HCT116 (cell line): ENCODE results near the gene FAM228B. TPM values are rescaled to one million over a fixed set of nuclear protein-coding genes. Genes with fewer than 3 reads are reported as not detected.

ENCODE experiments used
- ATAC-seq: fragments of 200-7000 bp; cut with Tn5 transposase; 2 replicates; pipeline ENCODE4 v1.9.1; 2020; ENCODE audit warnings: mild to moderate bottlenecking, moderate library complexity
- BruUV-seq: library from RNA; stranded (reverse); fragments of 400-500 nt; replicated peaks from 2 replicates; lab custom pipeline; 2021; lab: Mats Ljungman, UMichigan
- CTCF ChIA-PET: fragments of 300-600 bp; sonication (Branson Sonifier 250); formaldehyde crosslinking; loops from one replicate; lab custom pipeline; 2021; ENCODE audit warnings: antibody characterized with exemption; lab: Charles Lee
- POLR2A ChIA-PET: fragments of 300-600, 350-600 bp; sonication (Branson Sonifier 250); formaldehyde crosslinking; loops from one replicate; lab custom pipeline; 2021; ENCODE audit warnings: antibody characterized with exemption; lab: Charles Lee
- RAD21 ChIA-PET, 2 experiments: fragments of 300-600 bp; sonication (Branson Sonifier 250); formaldehyde crosslinking; loops; one replicate each; lab custom pipeline; 2023; ENCODE audit warnings: low total read pairs in 2 of 2; ENCODE audit not compliant: uncharacterized antibody in 2 of 2, unreplicated experiment in 2 of 2, low non-redundant PET in 1 of 2; lab: Charles Lee
- DNase-seq: peaks from one replicate; pipeline ENCODE4 v3.0.0-alpha.2; 2010; ENCODE audit warnings: low read depth, low spot score
- H2AFZ ChIP-seq: fragments of 200-600 bp; shearing (Covaris generic), sonication (generic); 2 replicates; pipeline ENCODE4 v1.6.1; 2017; ENCODE audit warnings: low read depth, mixed run types, mixed read lengths, antibody characterized with exemption, low read length; ENCODE audit not compliant: poor library complexity, severe bottlenecking
- H3K27ac ChIP-seq: 2 replicates; pipeline ENCODE4 v1.5.1; 2012; ENCODE audit warnings: low read depth, low read length
- H3K27me3 ChIP-seq: fragments of 200-600 bp; sonication (generic); 2 replicates; pipeline ENCODE4 v1.6.1; 2016; ENCODE audit warnings: mixed run types, low read length, mixed read lengths; ENCODE audit not compliant: insufficient read depth
- H3K36me3 ChIP-seq, 2 experiments: fragments of 200-500 bp in 1 of 2; fragments of 200-600 bp in 1 of 2; sonication (Bioruptor generic) in 1 of 2; sonication (generic) in 1 of 2; 2 replicates each; pipeline versions ENCODE4 v1.5.1 to v1.6.1; 2014 to 2016; ENCODE audit warnings: low read length in 2 of 2, inconsistent platforms in 1 of 2, mixed read lengths in 1 of 2, mixed run types in 1 of 2; ENCODE audit not compliant: insufficient read depth in 2 of 2, control insufficient read depth in 1 of 2
- H3K4me1 ChIP-seq, 2 experiments: fragments of 200-600 bp in 1 of 2; sonication (generic) in 1 of 2; 2 replicates each; pipeline versions ENCODE4 v1.5.1 to v1.6.1; 2012 to 2017; ENCODE audit warnings: low read length in 2 of 2, inconsistent platforms in 1 of 2, mild to moderate bottlenecking in 1 of 2, mixed read lengths in 1 of 2, mixed run types in 1 of 2, moderate library complexity in 1 of 2; ENCODE audit not compliant: insufficient read depth in 2 of 2, control insufficient read depth in 1 of 2
- H3K4me2 ChIP-seq: fragments of 200-600 bp; sonication (generic); 2 replicates; pipeline ENCODE4 v1.6.1; 2017; ENCODE audit warnings: mixed run types, low read length, mixed read lengths
- H3K4me3 ChIP-seq, 2 experiments: fragments of 200-600 bp in 1 of 2; sonication (generic) in 1 of 2; replicated peaks in 1 of 2; 2 replicates each; pipeline ENCODE4 v1.5.1; 2011 to 2016; ENCODE audit warnings: low read length in 2 of 2, control low read depth in 1 of 2, low read depth in 1 of 2, mild to moderate bottlenecking in 1 of 2, mixed read lengths in 1 of 2, mixed run types in 1 of 2
- H3K79me2 ChIP-seq: fragments of 200-600 bp; sonication (generic); 2 replicates; pipeline ENCODE4 v1.6.1; 2017; ENCODE audit warnings: mild to moderate bottlenecking, mixed run types, low read length, moderate library complexity, mixed read lengths; ENCODE audit not compliant: insufficient read depth
- H3K9ac ChIP-seq: fragments of 200-600 bp; sonication (generic); 2 replicates; pipeline ENCODE4 v1.6.1; 2016; ENCODE audit warnings: low read length, mixed read lengths
- H3K9me2 ChIP-seq: fragments of 200-600 bp; sonication (generic), shearing (Covaris generic); 2 replicates; pipeline ENCODE4 v1.6.1; 2017; ENCODE audit warnings: mixed run types, mild to moderate bottlenecking, moderate library complexity; ENCODE audit not compliant: insufficient read depth
- H3K9me3 ChIP-seq, 2 experiments: fragments of 200-500 bp in 1 of 2; fragments of 200-600 bp in 1 of 2; sonication (Bioruptor generic) in 1 of 2; sonication (generic) in 1 of 2; 2 replicates each; pipeline ENCODE4 v1.6.1; 2014 to 2017; ENCODE audit warnings: low read length in 2 of 2, mixed read lengths in 2 of 2, inconsistent platforms in 1 of 2, low read depth in 1 of 2, mild to moderate bottlenecking in 1 of 2, mixed run types in 1 of 2, moderate library complexity in 1 of 2; ENCODE audit not compliant: control insufficient read depth in 1 of 2, insufficient read depth in 1 of 2
- H4K20me1 ChIP-seq: fragments of 200-600 bp; sonication (generic), shearing (Covaris generic); 2 replicates; pipeline ENCODE4 v1.6.1; 2017; ENCODE audit warnings: mixed run types, mild to moderate bottlenecking, moderate library complexity; ENCODE audit not compliant: insufficient read depth
- CBX3 ChIP-seq: IDR thresholded peaks from 2 replicates; pipeline ENCODE4 v1.6.1; 2012; ENCODE audit warnings: low read depth
- CEBPB ChIP-seq: IDR thresholded peaks from 2 replicates; pipeline ENCODE4 v1.6.1; 2012; ENCODE audit warnings: low read depth
- EGR1 ChIP-seq: IDR thresholded peaks from 2 replicates; pipeline ENCODE4 v1.6.1; 2012; ENCODE audit warnings: low read depth
- ELF1 ChIP-seq: IDR thresholded peaks from 2 replicates; pipeline ENCODE4 v1.6.1; 2012; ENCODE audit warnings: low read depth, borderline replicate concordance
- EZH2 ChIP-seq: fragments of 200-600 bp; sonication (generic); IDR thresholded peaks from 2 replicates; pipeline ENCODE4 v1.6.1; 2017; ENCODE audit warnings: antibody characterized with exemption, mixed run types
- FOSL1 ChIP-seq: IDR thresholded peaks from 2 replicates; pipeline ENCODE4 v1.6.1; 2012; ENCODE audit warnings: low read depth
- POLR2A ChIP-seq: IDR thresholded peaks from 2 replicates; pipeline ENCODE4 v1.7.0; 2011; ENCODE audit warnings: borderline replicate concordance; ENCODE audit not compliant: insufficient read depth, insufficient read length; ENCODE audit errors: extremely low read depth
- POLR2AphosphoS5 ChIP-seq: IDR thresholded peaks from 2 replicates; pipeline ENCODE4 v1.6.1; 2011; ENCODE audit warnings: mild to moderate bottlenecking, low read depth, low read length, moderate library complexity
- SIN3A ChIP-seq: IDR thresholded peaks from 2 replicates; pipeline ENCODE4 v1.6.1; 2012; ENCODE audit warnings: low read depth
- SP1 ChIP-seq: IDR thresholded peaks from 2 replicates; pipeline ENCODE4 v1.6.1; 2012; ENCODE audit warnings: low read depth
- SRF ChIP-seq: IDR thresholded peaks from 2 replicates; pipeline ENCODE4 v1.6.1; 2012; ENCODE audit warnings: low read depth
- TCF7L2 ChIP-seq: IDR thresholded peaks from 2 replicates; pipeline ENCODE4 v1.7.0; 2011; ENCODE audit warnings: borderline replicate concordance, inconsistent platforms; ENCODE audit not compliant: insufficient read depth, insufficient read length; ENCODE audit errors: extremely low read depth
- YY1 ChIP-seq: IDR thresholded peaks from 2 replicates; pipeline ENCODE4 v1.6.1; 2011; ENCODE audit warnings: low read length, low read depth, moderate library complexity, mild to moderate bottlenecking; ENCODE audit not compliant: insufficient replicate concordance; ENCODE audit errors: extremely low read depth
- ZFX ChIP-seq: fragments of 450-650 bp; IDR thresholded peaks from 2 replicates; pipeline ENCODE4 v1.6.1; 2017
- ZNF274 ChIP-seq: fragments of 200-500 bp; sonication (Bioruptor generic); IDR thresholded peaks from 2 replicates; pipeline ENCODE4 v1.6.1; 2014; ENCODE audit warnings: mild to moderate bottlenecking, low read depth, low read length, inconsistent platforms
- intact Hi-C: fragments of 100-400 bp; cut with micrococcal nuclease; formaldehyde crosslinking; loops from 2 replicates; pipeline ENCODE4 v1.10.0; 2022
- total RNA-seq: library from RNA; stranded (reverse); gene quantifications from one replicate; pipeline ENCODE4 v1.2.1, GENCODE V29; 2021; ENCODE audit not compliant: unreplicated experiment
- TF ChIP-seq, protein P1 (sequence below): IDR thresholded peaks from 2 replicates; pipeline ENCODE4 v1.6.1; 2011; ENCODE audit warnings: mild to moderate bottlenecking, low read length, moderate library complexity; ENCODE audit not compliant: insufficient replicate concordance; ENCODE audit errors: extremely low read depth
- TF ChIP-seq, protein P2 (sequence below), 3 experiments: fragments of 200-600 bp in 1 of 3; sonication (generic) in 1 of 3; IDR thresholded peaks in 2 of 3; conservative IDR thresholded peaks in 1 of 3; 2 replicates each; pipeline ENCODE4 v1.5.1; 2012 to 2017; ENCODE audit warnings: low read depth in 2 of 3, low read length in 2 of 3, antibody characterized with exemption in 1 of 3, borderline replicate concordance in 1 of 3, control low read depth in 1 of 3, mild to moderate bottlenecking in 1 of 3, mixed read lengths in 1 of 3, mixed run types in 1 of 3, moderate library complexity in 1 of 3; ENCODE audit not compliant: insufficient read depth in 1 of 3
- TF ChIP-seq, protein P3 (sequence below): IDR thresholded peaks from 2 replicates; pipeline ENCODE4 v1.6.1; 2012

FAM228B gene
- total RNA-seq, 1 experiment from 2014 or later, result 5.6 TPM

DNA sequence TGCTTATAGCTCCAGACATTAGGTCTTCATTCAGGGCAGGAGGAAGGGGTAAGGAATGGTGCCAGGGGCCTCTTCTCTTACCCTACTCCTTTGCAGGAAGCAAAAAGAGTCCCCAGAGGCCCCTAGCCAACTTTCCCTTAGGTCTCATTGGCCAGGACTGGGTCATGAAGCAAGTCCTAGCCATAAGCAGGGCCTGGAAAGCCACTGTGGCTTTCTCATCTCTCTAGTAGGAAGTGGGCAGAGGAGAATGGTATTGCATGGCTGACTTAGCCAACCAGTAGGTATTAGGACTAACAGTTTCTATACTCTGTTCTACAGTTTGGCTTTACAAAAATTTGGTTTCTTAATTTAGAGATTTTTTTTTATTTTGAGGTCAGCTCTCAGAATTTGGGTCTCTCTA lies 56.4 kb downstream of the FAM228B start:
- Histone ChIP-seq H3K4me2 (no peak overlapping the region), H3K36me3 (no peaks in the 10 kb centered on the region), H3K9me2 (no peaks in the 10 kb centered on the region)
- no TSS peak for BruUV-seq
- DNase-seq, result no peak
- TF ChIP-seq ZFX, result no peak
- TF ChIP-seq ZNF274, result no peak
- TF ChIP-seq POLR2AphosphoS5, result no peak
- TF ChIP-seq YY1, result no peak
- TF ChIP-seq FOSL1, result no peak
- no peak for TF ChIP-seq SIN3A
- TF ChIP-seq EZH2, result no peak
- TF ChIP-seq ELF1, result no peak
- TF ChIP-seq POLR2A, result no peak
- TF ChIP-seq, all 23 proteins: peak for 0
- POLR2A ChIA-PET, result interaction anchor here (0.7 kb wide), 1 partner anchor 12 kb away, joined by 3 read pairs; no protein-coding TSS in a partner anchor
- H3K27me3 ChIP-seq, result no peaks in the 10 kb centered on the region
- no peak overlapping the region for H3K9ac ChIP-seq
- no peaks in the 10 kb centered on the region for H3K9me3 ChIP-seq
- no peaks in the 10 kb centered on the region for H3K79me2 ChIP-seq
- no peak overlapping the region for H3K27ac ChIP-seq
- ATAC-seq, result no peak
- H2AFZ ChIP-seq, result no peak overlapping the region
- RAD21 ChIA-PET, result no interaction called here
- no peaks in the 10 kb centered on the region; a peak in 1 of 4 replicates for H3K4me1 ChIP-seq
- CTCF ChIA-PET, result no interaction called here
- intact Hi-C loops, result no loop called here
- no peaks in the 10 kb centered on the region for H4K20me1 ChIP-seq
- no peak overlapping the region for H3K4me3 ChIP-seq

DNA sequence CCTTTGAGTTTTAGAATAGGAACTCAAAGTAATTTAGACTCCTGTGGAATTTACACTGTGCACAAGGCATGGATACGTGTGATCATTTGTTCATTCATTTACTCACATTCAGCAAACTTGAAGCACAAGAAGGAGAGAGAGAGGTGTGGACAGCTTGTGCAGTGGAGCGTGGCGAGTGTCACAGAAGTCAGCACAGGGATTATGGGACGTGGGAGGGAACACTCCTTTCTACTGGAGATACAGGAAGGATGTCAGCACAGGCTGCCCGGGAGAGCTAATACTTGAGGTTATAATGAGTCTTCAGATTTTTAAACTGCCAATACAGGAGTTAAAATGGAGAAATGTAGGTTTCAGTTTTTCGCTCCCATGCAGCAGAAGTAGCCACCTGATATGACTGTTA lies 58.6 kb downstream of the FAM228B start:
- no peak overlapping the region for H3K9ac ChIP-seq
- H3K27me3 ChIP-seq, result no peaks in the 10 kb centered on the region
- H4K20me1 ChIP-seq, result no peaks in the 10 kb centered on the region
- RAD21 ChIA-PET, result no interaction called here
- H3K4me3 ChIP-seq, result no peak overlapping the region
- no peak overlapping the region for H3K4me2 ChIP-seq
- no peaks in the 10 kb centered on the region; a peak in 1 of 4 replicates for H3K4me1 ChIP-seq
- H2AFZ ChIP-seq, result no peak overlapping the region
- intact Hi-C loops, result no loop called here
- no TSS peak for BruUV-seq
- DNase-seq, result no peak
- no peak overlapping the region for H3K27ac ChIP-seq
- TF ChIP-seq CEBPB (no peak), SP1 (no peak), EGR1 (no peak), CBX3 (no peak), SRF (no peak), FOSL1 (no peak), TCF7L2 (no peak), SIN3A (no peak)
- TF ChIP-seq, protein P1, sequence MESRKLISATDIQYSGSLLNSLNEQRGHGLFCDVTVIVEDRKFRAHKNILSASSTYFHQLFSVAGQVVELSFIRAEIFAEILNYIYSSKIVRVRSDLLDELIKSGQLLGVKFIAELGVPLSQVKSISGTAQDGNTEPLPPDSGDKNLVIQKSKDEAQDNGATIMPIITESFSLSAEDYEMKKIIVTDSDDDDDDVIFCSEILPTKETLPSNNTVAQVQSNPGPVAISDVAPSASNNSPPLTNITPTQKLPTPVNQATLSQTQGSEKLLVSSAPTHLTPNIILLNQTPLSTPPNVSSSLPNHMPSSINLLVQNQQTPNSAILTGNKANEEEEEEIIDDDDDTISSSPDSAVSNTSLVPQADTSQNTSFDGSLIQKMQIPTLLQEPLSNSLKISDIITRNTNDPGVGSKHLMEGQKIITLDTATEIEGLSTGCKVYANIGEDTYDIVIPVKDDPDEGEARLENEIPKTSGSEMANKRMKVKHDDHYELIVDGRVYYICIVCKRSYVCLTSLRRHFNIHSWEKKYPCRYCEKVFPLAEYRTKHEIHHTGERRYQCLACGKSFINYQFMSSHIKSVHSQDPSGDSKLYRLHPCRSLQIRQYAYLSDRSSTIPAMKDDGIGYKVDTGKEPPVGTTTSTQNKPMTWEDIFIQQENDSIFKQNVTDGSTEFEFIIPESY, result no peak
- TF ChIP-seq, protein P2, sequence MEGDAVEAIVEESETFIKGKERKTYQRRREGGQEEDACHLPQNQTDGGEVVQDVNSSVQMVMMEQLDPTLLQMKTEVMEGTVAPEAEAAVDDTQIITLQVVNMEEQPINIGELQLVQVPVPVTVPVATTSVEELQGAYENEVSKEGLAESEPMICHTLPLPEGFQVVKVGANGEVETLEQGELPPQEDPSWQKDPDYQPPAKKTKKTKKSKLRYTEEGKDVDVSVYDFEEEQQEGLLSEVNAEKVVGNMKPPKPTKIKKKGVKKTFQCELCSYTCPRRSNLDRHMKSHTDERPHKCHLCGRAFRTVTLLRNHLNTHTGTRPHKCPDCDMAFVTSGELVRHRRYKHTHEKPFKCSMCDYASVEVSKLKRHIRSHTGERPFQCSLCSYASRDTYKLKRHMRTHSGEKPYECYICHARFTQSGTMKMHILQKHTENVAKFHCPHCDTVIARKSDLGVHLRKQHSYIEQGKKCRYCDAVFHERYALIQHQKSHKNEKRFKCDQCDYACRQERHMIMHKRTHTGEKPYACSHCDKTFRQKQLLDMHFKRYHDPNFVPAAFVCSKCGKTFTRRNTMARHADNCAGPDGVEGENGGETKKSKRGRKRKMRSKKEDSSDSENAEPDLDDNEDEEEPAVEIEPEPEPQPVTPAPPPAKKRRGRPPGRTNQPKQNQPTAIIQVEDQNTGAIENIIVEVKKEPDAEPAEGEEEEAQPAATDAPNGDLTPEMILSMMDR (IDR thresholded peaks at IDR 0.05 in 2 of 3, conservative IDR thresholded peaks at IDR 0.05 in 1 of 3; ENCODE audit: borderline replicate concordance in 1 of 3, insufficient read depth in 1 of 3, low read depth in 2 of 3, low read length in 2 of 3), result no peak
- TF ChIP-seq, protein P3, sequence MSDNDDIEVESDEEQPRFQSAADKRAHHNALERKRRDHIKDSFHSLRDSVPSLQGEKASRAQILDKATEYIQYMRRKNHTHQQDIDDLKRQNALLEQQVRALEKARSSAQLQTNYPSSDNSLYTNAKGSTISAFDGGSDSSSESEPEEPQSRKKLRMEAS, result no peak
- TF ChIP-seq, all 23 proteins: peak for 0
- POLR2A ChIA-PET, result interaction anchor here (0.5 kb wide), 1 partner anchor 94 kb away, joined by 5 read pairs; no protein-coding TSS in a partner anchor
- Histone ChIP-seq H3K9me2 (no peaks in the 10 kb centered on the region), H3K79me2 (no peaks in the 10 kb centered on the region), H3K36me3 (no peaks in the 10 kb centered on the region), H3K9me3 (no peaks in the 10 kb centered on the region)
- CTCF ChIA-PET, result no interaction called here
- ATAC-seq, result no peak
